Fibroblast of lung (primary cell): ENCODE measurements around the gene BMPR1B. TPM values are rescaled to one million over a fixed set of nuclear protein-coding genes. Genes with fewer than 3 reads are reported as not detected.

ENCODE experiments used
- DNase-seq, 2 donors: peaks; one replicate each; pipeline versions ENCODE4 v3.0.0 to v3.0.0-alpha.2; 2010; ENCODE audit warnings: low read depth in 2 of 2
- H2AFZ ChIP-seq: 2 replicates; pipeline ENCODE4 v1.5.1; 2012; ENCODE audit warnings: low read length, control low read depth, inconsistent platforms
- H3K27ac ChIP-seq: 2 replicates; pipeline ENCODE4 v1.5.1; 2011; ENCODE audit warnings: low read length, control low read depth; ENCODE audit not compliant: insufficient read depth
- H3K27me3 ChIP-seq: 2 replicates; pipeline ENCODE4 v1.5.1; 2011; ENCODE audit warnings: mild to moderate bottlenecking, low read length; ENCODE audit not compliant: control insufficient read depth, insufficient read depth
- H3K36me3 ChIP-seq: 2 replicates; pipeline ENCODE4 v1.5.1; 2011; ENCODE audit warnings: low read length; ENCODE audit not compliant: control insufficient read depth, insufficient read depth
- H3K4me1 ChIP-seq: 2 replicates; pipeline ENCODE4 v1.5.1; 2011; ENCODE audit warnings: low read length; ENCODE audit not compliant: control insufficient read depth, insufficient read depth; ENCODE audit errors: extremely low read depth
- H3K4me2 ChIP-seq: 2 replicates; pipeline ENCODE4 v1.5.1; 2011; ENCODE audit warnings: low read length, control low read depth; ENCODE audit not compliant: insufficient read depth; ENCODE audit errors: extremely low read depth
- H3K4me3 ChIP-seq, 4 experiments: fragments of 200-600 bp in 1 of 4; sonication (generic) in 1 of 4; replicated peaks in 1 of 4; 2 replicates each; pipeline ENCODE4 v1.5.1; 2011 to 2016; ENCODE audit warnings: low read length in 4 of 4, low read depth in 3 of 4, mild to moderate bottlenecking in 3 of 4, control low read depth in 2 of 4, inconsistent platforms in 1 of 4, mixed read lengths in 1 of 4; ENCODE audit not compliant: insufficient read depth in 1 of 4; ENCODE audit errors: control extremely low read depth in 1 of 4
- H3K79me2 ChIP-seq: 2 replicates; pipeline ENCODE4 v1.5.1; 2012; ENCODE audit warnings: mild to moderate bottlenecking, low read length, inconsistent platforms; ENCODE audit not compliant: control insufficient read depth, insufficient read depth
- H3K9ac ChIP-seq: 2 replicates; pipeline ENCODE4 v1.5.1; 2011; ENCODE audit warnings: mild to moderate bottlenecking, low read length, control low read depth; ENCODE audit not compliant: insufficient read depth
- H3K9me3 ChIP-seq: 2 replicates; pipeline ENCODE4 v1.5.1; 2012; ENCODE audit warnings: low read depth, low read length; ENCODE audit not compliant: control insufficient read depth, insufficient read depth
- H4K20me1 ChIP-seq: 2 replicates; pipeline ENCODE4 v1.5.1; 2011; ENCODE audit warnings: low read length; ENCODE audit not compliant: control insufficient read depth, insufficient read depth; ENCODE audit errors: extremely low read depth
- CTCF ChIP-seq, 2 donors: IDR thresholded peaks in 1 of 2; conservative IDR thresholded peaks in 1 of 2; 1 replicate in 1 of 2; 2 replicates in 1 of 2; pipeline ENCODE4 v1.5.1; 2011 to 2012; ENCODE audit warnings: low read length in 2 of 2, control low read depth in 1 of 2, inconsistent platforms in 1 of 2, low read depth in 1 of 2, mild to moderate bottlenecking in 1 of 2
- EZH2 ChIP-seq: IDR thresholded peaks from 2 replicates; pipeline ENCODE4 v1.5.1; 2012; ENCODE audit warnings: low read length, control low read depth, mild to moderate bottlenecking; ENCODE audit errors: missing control alignments
- polyA plus RNA-seq, 2 donors: library from polyadenylated mRNA; depleted of rRNA in 1 of 2; stranded (reverse) in 1 of 2; unstranded in 1 of 2; fragments of >200 nt; gene quantifications; 2 replicates each; pipeline ENCODE4 v1.2.1, GENCODE V29; 2011 to 2012; ENCODE audit warnings: missing spikeins in 1 of 2
- total RNA-seq: library from RNA; depleted of rRNA; stranded (reverse); fragments of >200 nt; gene quantifications from 2 replicates; pipeline ENCODE4 v1.2.1, GENCODE V29; 2014

BMPR1B gene
- total and polyA plus RNA-seq, 2 donors (not counting 1 experiment from before 2014, with no cell fraction given), result 0.17 to 0.45 TPM

- no peak overlapping the region for H3K4me2 ChIP-seq
- no peaks in the 10 kb centered on the region for H4K20me1 ChIP-seq
- no peaks in the 10 kb centered on the region for H3K9me3 ChIP-seq
- no peak overlapping the region for H3K27ac ChIP-seq
- H3K4me3 ChIP-seq, result no peak overlapping the region
- no peak overlapping the region for H3K9ac ChIP-seq
- H2AFZ ChIP-seq, result no peak overlapping the region
- H3K27me3 ChIP-seq, result no peaks in the 10 kb centered on the region
- TF ChIP-seq CTCF (conservative IDR thresholded peaks at IDR 0.05 in 1 of 2, IDR thresholded peaks at IDR 0.05 in 1 of 2; ENCODE audit: low read depth in 1 of 2, low read length in 2 of 2) (no peak), EZH2 (no peak)
- no peaks in the 10 kb centered on the region for H3K79me2 ChIP-seq
- DNase-seq, result peak; percentile 31 to 58
- no peaks in the 10 kb centered on the region for H3K36me3 ChIP-seq
- H3K4me1 ChIP-seq, result peaks cover 3% of the 10 kb centered on the region
Measured at GRCh38 chr4:94939791-94940519, 182.2 kb downstream of the BMPR1B start.

- Histone ChIP-seq H4K20me1 (no peaks in the 10 kb centered on the region), H2AFZ (no peak overlapping the region), H3K4me1 (no peaks in the 10 kb centered on the region), H3K9ac (no peak overlapping the region), H3K36me3 (no peaks in the 10 kb centered on the region), H3K27ac (no peak overlapping the region), H3K27me3 (no peaks in the 10 kb centered on the region), H3K79me2 (no peaks in the 10 kb centered on the region), H3K4me2 (no peak overlapping the region), H3K4me3 (no peak overlapping the region), H3K9me3 (no peaks in the 10 kb centered on the region)
- TF ChIP-seq EZH2 (no peak), CTCF (conservative IDR thresholded peaks at IDR 0.05 in 1 of 2, IDR thresholded peaks at IDR 0.05 in 1 of 2; ENCODE audit: low read depth in 1 of 2, low read length in 2 of 2) (no peak)
- no peak for DNase-seq
Measured at GRCh38 chr4:94940520-94940908, 182.8 kb downstream of the BMPR1B start.

- Histone ChIP-seq H3K27me3 (no peaks in the 10 kb centered on the region), H3K36me3 (no peaks in the 10 kb centered on the region), H3K4me1 (no peaks in the 10 kb centered on the region), H4K20me1 (no peaks in the 10 kb centered on the region), H3K79me2 (no peaks in the 10 kb centered on the region), H3K9me3 (no peaks in the 10 kb centered on the region), H2AFZ (no peak overlapping the region), H3K27ac (no peak overlapping the region), H3K4me3 (no peak overlapping the region), H3K4me2 (no peak overlapping the region), H3K9ac (no peak overlapping the region)
- DNase-seq, result no peak
- TF ChIP-seq EZH2, result no peak
- TF ChIP-seq CTCF (conservative IDR thresholded peaks at IDR 0.05 in 1 of 2, IDR thresholded peaks at IDR 0.05 in 1 of 2; ENCODE audit: low read depth in 1 of 2, low read length in 2 of 2), result no peak
Measured at GRCh38 chr4:94941706-94942105, 184.0 kb downstream of the BMPR1B start.
